Fibroblast of pulmonary artery (primary cell): ENCODE results near the gene OR4D2.

ENCODE experiments used
- DNase-seq: peaks from one replicate; pipeline ENCODE4 v3.0.0-alpha.2; 2010; ENCODE audit warnings: low read depth
- H3K4me3 ChIP-seq: replicated peaks from 2 replicates; pipeline ENCODE4 v1.5.1; 2011; ENCODE audit warnings: low read depth, mild to moderate bottlenecking, control low read depth, low read length, moderate library complexity
- CTCF ChIP-seq: IDR thresholded peaks from 2 replicates; pipeline ENCODE4 v1.5.1; 2011; ENCODE audit warnings: mild to moderate bottlenecking, control low read depth, low read length, inconsistent platforms; ENCODE audit errors: missing control alignments

Gene OR4D2

GRCh38 chr17:58191241-58191896 lies 24.6 kb downstream of the OR4D2 start:
- H3K4me3 ChIP-seq = no peak overlapping the region
- no peak for TF ChIP-seq CTCF
- DNase-seq = no peak

GRCh38 chr17:58192612-58193011 lies 25.8 kb downstream of the OR4D2 start, which contains the start of gene EPX:
Gene EPX (plus strand): TSS chr17:58192726. CDS start chr17:58192847, 121 bp downstream.
- TF ChIP-seq CTCF = no peak
- DNase-seq = no peak
- H3K4me3 ChIP-seq = no peak within 1 kb of the TSS

- H3K4me3 ChIP-seq = no peak overlapping the region
- no peak for DNase-seq
- no peak for TF ChIP-seq CTCF
Measured at GRCh38 chr17:58193641-58194255, 27.0 kb downstream of the OR4D2 start.

GRCh38 chr17:58195518-58196123 lies 28.8 kb downstream of the OR4D2 start:
- DNase-seq = no peak
- no peak for TF ChIP-seq CTCF
- no peak overlapping the region for H3K4me3 ChIP-seq

- H3K4me3 ChIP-seq = no peak overlapping the region
- TF ChIP-seq CTCF = no peak
- no peak for DNase-seq
Measured at GRCh38 chr17:58196610-58197009, 29.8 kb downstream of the OR4D2 start.

- TF ChIP-seq CTCF = peak; percentile 57
- H3K4me3 ChIP-seq = no peak overlapping the region
- peak; percentile 53 for DNase-seq
Measured at GRCh38 chr17:58200024-58200633, 33.3 kb downstream of the OR4D2 start.
